Head of caudate nucleus (tissue), 42 donors: ENCODE measurements around the gene TBC1D1.

Source experiments
- DNase-seq, 42 donors: peaks; one replicate each; pipeline versions ENCODE4 v3.0.0 to v3.0.0-alpha.2; 2020 to 2021; ENCODE audit warnings: mixed read lengths in 7 of 42
- intact Hi-C: fragments of 100-400 bp; cut with DNase I; formaldehyde crosslinking; loops from one replicate; pipeline ENCODE4 v1.15.0; 2022

TBC1D1 gene

DNA sequence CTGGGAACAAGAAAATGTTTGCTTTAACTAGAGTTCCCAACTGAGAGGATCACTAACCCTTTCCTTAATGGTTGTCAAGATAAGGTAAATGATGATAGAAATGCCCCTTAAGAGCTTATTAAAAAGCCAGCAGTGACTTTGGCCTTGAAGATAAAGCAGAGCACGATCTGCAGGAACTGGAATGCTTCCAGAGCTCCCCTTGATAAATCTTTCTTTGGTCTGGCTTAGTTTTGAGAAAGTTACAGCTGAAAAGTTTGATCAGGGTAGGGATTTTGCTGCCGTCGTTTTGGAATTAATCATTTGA, 133.3 kb downstream of the TBC1D1 start:
- no peak for DNase-seq
- intact Hi-C loops, result no loop called here

GRCh38 chr4:38025665-38026064, 134.8 kb downstream of the TBC1D1 start:
- intact Hi-C loops, result no loop called here
- no peak for DNase-seq

DNA sequence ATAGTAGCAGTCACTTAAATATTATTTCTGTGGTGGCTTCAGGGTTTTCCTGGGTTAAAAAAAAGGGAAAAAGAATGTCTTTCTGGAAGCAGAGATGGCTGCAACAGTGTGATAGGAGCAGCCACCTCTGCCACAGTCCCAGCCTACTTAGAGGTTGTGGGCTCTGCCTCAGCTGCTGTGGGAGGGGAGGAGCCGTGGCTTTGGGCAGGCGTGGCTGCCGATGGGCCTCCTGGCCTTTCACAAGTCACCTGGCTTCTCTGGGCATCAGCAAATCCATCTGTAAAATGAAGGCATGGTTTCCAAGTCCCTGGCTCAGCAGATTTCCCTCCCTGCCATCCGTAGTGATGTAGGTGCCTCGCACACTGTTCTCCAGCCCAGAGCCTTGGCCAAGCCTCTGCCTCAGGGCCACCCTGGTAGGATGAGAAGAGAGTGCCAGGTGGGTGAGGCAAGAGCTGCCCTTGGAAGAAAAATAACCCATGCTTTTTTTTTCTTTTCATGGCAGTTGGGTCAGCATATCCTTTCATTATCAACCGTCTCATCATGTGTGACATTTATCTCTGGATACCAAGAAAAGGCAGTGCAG, 135.4 kb downstream of the TBC1D1 start:
- no peak for DNase-seq
- intact Hi-C loops, result no loop called here

DNA sequence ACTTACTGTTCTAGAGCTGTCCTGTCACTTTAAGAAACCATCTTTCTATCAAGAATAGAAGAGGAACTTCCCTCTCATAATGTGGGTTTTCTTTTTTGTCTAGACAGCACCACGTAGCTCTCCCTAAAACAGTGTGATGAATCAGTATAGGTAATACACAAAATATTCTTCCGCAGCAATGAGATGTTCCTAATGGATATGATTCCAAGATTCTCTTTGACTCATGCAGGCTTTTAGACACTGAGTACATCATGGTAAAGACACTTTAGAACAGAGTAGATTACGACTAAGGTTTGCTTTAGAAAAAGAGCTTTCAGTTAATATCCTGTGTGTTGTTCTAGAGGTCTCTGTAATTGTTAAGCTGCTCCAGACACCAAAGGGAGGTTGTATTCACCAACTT, 139.1 kb downstream of the TBC1D1 start:
- no peak for DNase-seq
- intact Hi-C loops, result loop anchor here (10.0 kb wide), 1 partner anchor 225 kb away; no protein-coding TSS in a partner anchor

DNA sequence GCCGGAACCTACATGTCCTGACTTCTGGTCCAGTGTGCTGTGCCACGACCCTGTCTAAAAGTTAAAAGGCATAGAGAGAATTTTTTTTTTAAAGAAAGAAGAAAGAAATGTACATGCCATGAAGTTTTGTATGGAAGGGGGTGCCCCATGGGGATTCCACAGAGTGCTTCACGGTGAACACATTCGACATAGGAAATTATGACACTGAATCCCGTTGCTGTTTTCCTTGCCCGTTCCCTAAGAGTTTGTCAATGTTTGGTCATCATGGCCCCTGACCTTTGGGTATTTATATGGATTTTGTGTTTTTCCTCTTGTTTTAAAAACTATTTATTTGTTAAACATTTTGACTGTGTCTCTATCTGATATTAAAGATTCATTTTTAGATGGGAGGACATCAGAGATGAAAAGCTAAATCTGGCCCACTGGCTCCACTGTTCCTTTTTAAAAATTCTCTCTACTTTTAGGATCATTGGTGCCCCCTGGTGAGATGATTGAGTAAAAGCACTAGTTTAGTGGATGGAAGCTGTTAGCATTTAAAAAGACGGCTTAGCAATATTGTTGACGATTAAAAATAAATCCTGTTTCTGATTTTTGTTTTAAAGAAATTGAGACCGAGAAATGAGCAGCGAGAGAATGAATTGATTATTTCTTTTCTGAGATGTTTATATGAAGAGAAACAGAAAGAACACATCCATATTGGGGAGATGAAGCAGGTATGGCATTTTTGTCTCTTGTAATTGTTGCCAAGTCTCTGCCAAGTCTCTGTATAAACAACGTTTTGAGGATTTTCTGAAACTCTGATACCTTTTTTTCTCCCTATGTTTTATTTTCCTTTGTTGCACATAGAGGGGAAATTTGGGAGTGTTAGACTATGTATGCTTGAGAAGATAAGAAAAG, 144.3 kb downstream of the TBC1D1 start:
- DNase-seq, result peak in 16 of 42 donors; percentile 27 to 78 (median 48)
- intact Hi-C loops, result loop anchor here (10.0 kb wide), 1 partner anchor 230 kb away; no protein-coding TSS in a partner anchor

DNA sequence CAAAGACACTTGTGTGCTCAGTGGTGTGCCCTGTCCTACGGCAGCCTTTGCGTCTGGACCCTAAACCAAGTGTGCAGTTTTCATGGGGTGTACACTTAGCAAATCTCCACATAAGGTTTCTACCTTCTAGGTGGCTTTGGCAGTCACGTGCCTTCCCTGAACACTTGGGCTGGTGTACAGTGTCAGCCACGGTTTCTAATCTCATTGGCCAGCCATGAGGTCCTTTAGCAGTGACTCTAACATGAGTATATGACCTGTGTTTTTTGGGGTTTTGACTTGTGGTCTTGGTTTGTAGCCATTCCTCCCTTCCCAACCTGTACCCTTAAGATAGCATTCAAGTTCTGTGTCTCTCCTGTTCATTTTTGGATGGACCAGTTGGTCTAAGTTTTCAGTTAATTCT, 145.7 kb downstream of the TBC1D1 start:
- DNase-seq, result no peak
- intact Hi-C loops, result loop anchor here (10.0 kb wide), 1 partner anchor 232 kb away; no protein-coding TSS in a partner anchor

DNA sequence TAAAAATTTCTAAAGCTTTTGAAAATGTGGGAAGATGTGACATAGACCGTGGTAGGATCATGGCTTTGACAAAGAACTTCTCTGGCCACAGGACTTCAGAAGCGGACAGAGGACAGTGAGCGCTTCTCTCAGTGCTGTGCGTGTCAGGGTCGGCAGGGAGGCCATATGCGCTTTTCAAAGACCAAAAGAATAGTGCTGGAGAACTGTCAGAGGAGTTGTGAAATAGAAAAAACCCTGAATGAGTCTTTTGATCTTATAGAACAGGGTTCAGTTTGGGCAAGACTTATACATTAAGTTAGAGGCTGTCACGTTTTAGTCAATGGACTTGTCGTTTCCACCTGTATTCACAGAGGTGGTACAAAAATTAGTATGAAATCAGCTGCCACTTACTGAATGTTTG, 146.7 kb downstream of the TBC1D1 start:
- DNase-seq, result no peak
- intact Hi-C loops, result loop anchor here (10.0 kb wide), 1 partner anchor 233 kb away; no protein-coding TSS in a partner anchor

GRCh38 chr4:38040619-38041018, 149.7 kb downstream of the TBC1D1 start:
- no peak for DNase-seq
- intact Hi-C loops, result no loop called here

DNA sequence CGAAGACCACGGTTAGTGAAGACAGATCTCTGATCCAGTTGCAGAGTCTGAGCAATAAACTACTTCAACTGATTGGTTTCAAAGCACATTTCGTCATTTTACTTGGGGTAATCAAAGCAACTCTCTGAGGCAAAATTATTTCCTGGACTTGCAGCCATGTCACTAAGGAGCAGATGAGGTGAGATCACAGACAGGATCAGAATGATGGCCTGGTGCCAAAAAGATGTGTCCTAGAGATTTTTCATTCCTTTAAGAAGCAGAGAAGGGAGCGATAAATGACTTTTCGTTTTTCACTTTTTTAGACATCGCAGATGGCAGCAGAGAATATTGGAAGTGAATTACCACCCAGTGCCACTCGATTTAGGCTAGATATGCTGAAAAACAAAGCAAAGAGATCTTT, 153.2 kb downstream of the TBC1D1 start:
- no peak for DNase-seq
- intact Hi-C loops, result no loop called here

GRCh38 chr4:38045289-38045988, 154.6 kb downstream of the TBC1D1 start:
- intact Hi-C loops, result no loop called here
- DNase-seq, result no peak

DNA sequence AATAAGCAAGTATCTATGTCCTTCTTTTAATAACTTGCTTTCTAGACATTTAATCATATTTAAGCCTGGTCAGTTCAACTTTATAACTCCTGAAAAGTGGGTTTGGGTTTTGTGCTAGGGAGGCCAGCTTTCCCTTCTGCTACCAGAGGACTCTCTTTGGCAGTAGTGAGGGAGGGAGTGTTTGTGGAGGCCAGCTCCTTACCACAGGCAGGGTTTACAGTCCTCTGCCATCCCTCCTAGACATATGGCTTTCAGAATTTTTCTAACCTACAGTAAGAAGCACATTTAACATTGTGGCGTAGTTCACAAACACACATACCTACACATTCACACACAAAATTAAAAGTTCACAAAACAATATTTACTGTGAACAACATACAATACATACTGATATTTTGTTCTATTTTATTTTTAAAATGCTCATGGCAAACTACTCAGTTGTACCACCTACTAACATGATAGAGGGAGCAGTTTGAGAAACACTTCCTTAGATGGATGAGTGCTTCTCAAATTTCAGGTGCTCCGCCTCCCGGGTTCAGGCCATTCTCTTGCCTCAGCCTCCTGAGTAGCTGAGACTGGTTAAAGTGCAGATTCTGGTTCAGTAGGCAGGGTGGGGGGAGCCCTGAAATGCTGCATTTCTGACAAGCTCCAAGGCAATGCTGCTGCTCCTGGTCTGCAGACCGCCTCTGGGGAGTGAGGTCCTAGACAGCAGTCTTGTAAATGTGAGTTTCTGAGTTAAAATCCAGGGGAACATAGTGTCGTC, 156.0 kb downstream of the TBC1D1 start:
- intact Hi-C loops, result no loop called here
- DNase-seq, result no peak

- intact Hi-C loops, result no loop called here
- DNase-seq, result no peak
These were observed 158.8 kb downstream of the TBC1D1 start for GRCh38 chr4:38049545-38050170.

DNA sequence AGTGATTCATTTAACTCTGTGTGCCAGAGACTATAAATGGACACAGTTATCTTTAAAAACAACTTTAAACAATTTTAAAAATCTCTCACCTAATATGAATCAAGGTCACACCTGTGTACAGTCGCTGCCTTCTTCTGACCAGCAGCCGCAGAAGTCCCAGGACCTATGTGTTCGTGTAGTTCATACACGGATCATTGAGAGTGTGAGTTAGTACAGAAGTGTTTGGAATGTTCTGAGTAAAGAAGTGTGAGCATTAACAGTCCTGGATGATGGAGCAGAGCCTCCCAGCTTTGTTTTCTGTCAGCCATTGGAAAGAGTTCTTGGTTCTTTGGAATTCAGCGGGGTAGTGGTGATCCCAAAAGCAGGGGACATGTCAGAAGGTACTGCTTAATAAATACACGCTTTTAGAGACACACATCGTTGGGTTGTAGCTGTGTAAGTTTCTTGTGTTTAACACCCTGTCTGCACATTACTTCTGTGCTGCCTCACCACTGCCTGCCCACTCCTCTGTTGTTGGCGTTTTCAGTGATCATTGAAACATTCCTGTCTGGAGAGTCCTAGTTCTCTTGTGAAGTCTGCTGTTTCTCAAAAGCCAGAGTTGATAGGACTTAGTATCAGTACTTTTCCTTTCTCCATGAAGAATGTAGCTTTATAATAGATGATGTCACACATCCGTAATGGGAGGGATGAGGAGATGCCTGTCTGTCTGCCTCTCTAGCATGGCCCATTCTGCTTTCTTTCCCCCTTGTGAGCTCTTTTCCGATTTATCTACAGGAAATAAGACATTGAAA, 159.9 kb downstream of the TBC1D1 start:
- no peak for DNase-seq
- intact Hi-C loops, result no loop called here

- intact Hi-C loops, result no loop called here
- DNase-seq, result peak in 1 of 42 donors; percentile 22
These were observed 164.7 kb downstream of the TBC1D1 start for GRCh38 chr4:38055566-38055965.

- no peak for DNase-seq
- intact Hi-C loops, result no loop called here
These were observed 165.3 kb downstream of the TBC1D1 start for GRCh38 chr4:38056011-38056685.

DNA sequence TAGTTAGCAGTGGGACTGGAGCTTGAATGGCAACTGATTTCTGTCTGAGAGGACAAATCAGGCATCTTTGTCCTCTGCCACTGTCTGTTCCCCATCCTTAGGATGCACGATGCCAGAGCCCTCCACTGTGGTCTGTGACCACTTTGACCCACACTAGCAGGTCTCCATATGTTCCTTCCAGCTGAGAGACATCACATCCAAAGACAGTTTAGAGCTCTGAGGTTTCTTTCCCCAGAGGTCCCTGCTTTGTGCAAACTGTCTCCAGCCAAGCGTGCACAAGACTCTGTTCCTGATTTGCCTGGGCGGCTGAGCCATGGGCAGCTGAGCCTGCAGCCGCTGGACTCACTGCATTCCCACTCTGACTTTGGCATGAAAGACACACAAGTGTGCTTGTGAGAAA, 167.3 kb downstream of the TBC1D1 start:
- intact Hi-C loops, result no loop called here
- no peak for DNase-seq

DNA sequence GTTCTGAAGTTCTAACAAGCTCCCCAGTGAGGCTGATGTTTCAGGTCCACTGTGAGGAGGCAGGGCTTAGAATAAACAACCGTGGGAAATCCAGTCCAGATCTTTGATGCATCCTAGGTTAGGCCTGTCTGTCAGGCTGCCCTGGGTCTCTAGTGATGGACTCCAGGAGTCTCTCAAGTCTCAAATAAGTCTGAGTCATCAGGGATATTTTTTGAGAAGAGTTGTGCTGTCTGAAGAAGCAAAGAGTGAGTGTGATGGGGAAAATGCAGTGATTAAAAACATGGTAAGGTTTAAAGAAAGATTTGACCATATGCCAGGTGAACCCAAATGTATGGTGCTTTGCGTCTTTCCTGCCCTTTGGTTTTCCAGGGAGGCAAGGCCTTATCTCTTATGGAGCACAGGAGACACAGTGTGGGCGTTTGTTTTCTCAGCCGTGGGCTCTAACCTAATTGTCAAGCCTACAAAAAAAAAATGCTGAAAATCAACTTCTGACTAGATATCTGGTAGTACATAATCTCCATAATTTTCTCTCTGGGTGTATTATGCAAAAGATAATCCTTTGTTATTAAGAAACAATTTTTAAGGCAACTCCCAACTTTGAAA, 170.0 kb downstream of the TBC1D1 start:
- intact Hi-C loops, result loop anchor here (10.0 kb wide), 3 partner anchors 264 to 724 kb away; partner anchors contain the start of gene TLR10
- DNase-seq, result no peak
